T1000 (cell line): ENCODE results near the gene SPECC1L.
"Not testable (repeated sequence)": the region's sequence is repeated elsewhere in the genome, so short reads cannot be mapped to it uniquely, and the experiment has no call there.

ENCODE experiments used
- DNase-seq: peaks from one replicate; lab custom pipeline; 2025; ENCODE audit warnings: mixed read lengths; lab: John Stamatoyannopoulos, UW

Gene SPECC1L

GRCh38 chr22:24284747-24285203 is 14.1 kb downstream of the SPECC1L start:
- DNase-seq: no peak

- DNase-seq: no peak
Observed at GRCh38 chr22:24285245-24285644, 14.6 kb downstream of the SPECC1L start.

- DNase-seq: not testable (repeated sequence)
Observed at GRCh38 chr22:24287212-24287611, 16.6 kb downstream of the SPECC1L start.

- not testable (repeated sequence) for DNase-seq
Observed at GRCh38 chr22:24287801-24288200, 17.2 kb downstream of the SPECC1L start.

- DNase-seq: no peak
Observed at GRCh38 chr22:24289114-24289513, 18.5 kb downstream of the SPECC1L start.

GRCh38 chr22:24289741-24290163 is 19.1 kb downstream of the SPECC1L start:
- no peak for DNase-seq

GRCh38 chr22:24290459-24290858 is 19.8 kb downstream of the SPECC1L start:
- DNase-seq: no peak

GRCh38 chr22:24291515-24292201 is 21.0 kb downstream of the SPECC1L start:
- no peak for DNase-seq

GRCh38 chr22:24292202-24292830 is 21.7 kb downstream of the SPECC1L start:
- DNase-seq: not testable (repeated sequence)

- DNase-seq: not testable (repeated sequence)
Observed at GRCh38 chr22:24294913-24295312, 24.3 kb downstream of the SPECC1L start.

- DNase-seq: not testable (repeated sequence)
Observed at GRCh38 chr22:24298497-24299155, 28.0 kb downstream of the SPECC1L start.

- not testable (repeated sequence) for DNase-seq
Observed at GRCh38 chr22:24300522-24300921, 29.9 kb downstream of the SPECC1L start.

- DNase-seq: no peak
Observed at GRCh38 chr22:24302591-24302990, 32.0 kb downstream of the SPECC1L start.

- DNase-seq: no peak
Observed at GRCh38 chr22:24303007-24303406, 32.4 kb downstream of the SPECC1L start.

- no peak for DNase-seq
Observed at GRCh38 chr22:24304062-24304675, 33.5 kb downstream of the SPECC1L start.

- no peak for DNase-seq
Observed at GRCh38 chr22:24305260-24305692, 34.6 kb downstream of the SPECC1L start.

GRCh38 chr22:24310969-24311368 is 40.3 kb downstream of the SPECC1L start:
- DNase-seq: no peak

GRCh38 chr22:24315367-24315966 is 44.8 kb downstream of the SPECC1L start:
- DNase-seq: no peak

- not testable (repeated sequence) for DNase-seq
Observed at GRCh38 chr22:24316264-24316663, 45.6 kb downstream of the SPECC1L start.

GRCh38 chr22:24317511-24317910 is 46.9 kb downstream of the SPECC1L start:
- DNase-seq: not testable (repeated sequence)

GRCh38 chr22:24319451-24319850 is 48.8 kb downstream of the SPECC1L start:
- no peak for DNase-seq

GRCh38 chr22:24321999-24322398 is 51.4 kb downstream of the SPECC1L start:
- no peak for DNase-seq
